Kidney (tissue), 14 donors: ENCODE results near the gene NLGN3. TPM values are rescaled to one million over a fixed set of nuclear protein-coding genes. Genes with fewer than 3 reads are reported as not detected.

ENCODE experiments used
- DNase-seq, 5 donors: peaks; one replicate each; pipeline ENCODE4 v3.0.0-alpha.2; 2013 to 2020
- FAIRE-seq: peaks from 2 replicates; lab custom pipeline; 2012; peaks lifted over from hg19 to GRCh38; lab: Jason Lieb, UNC
- H3K27ac ChIP-seq, 2 donors: one replicate each; pipeline ENCODE4 v1.7.0; 2013; ENCODE audit warnings: low read depth in 2 of 2, low read length in 2 of 2, inconsistent platforms in 1 of 2
- H3K27me3 ChIP-seq: one replicate; pipeline ENCODE4 v1.7.1; 2013; ENCODE audit warnings: low read length, inconsistent platforms; ENCODE audit not compliant: control insufficient read depth, insufficient read depth
- H3K36me3 ChIP-seq, 3 donors: one replicate each; pipeline versions ENCODE4 v1.7.0 to v1.7.1; 2013; ENCODE audit warnings: low read length in 3 of 3, control low read depth in 1 of 3, inconsistent platforms in 1 of 3; ENCODE audit not compliant: insufficient read depth in 3 of 3, control insufficient read depth in 2 of 3
- H3K4me1 ChIP-seq, 3 donors: one replicate each; pipeline versions ENCODE4 v1.7.0 to v1.7.1; 2013; ENCODE audit warnings: low read length in 3 of 3, inconsistent platforms in 1 of 3, low read depth in 1 of 3; ENCODE audit not compliant: control insufficient read depth in 2 of 3, insufficient read depth in 2 of 3
- H3K4me3 ChIP-seq, 3 donors: one replicate each; pipeline versions ENCODE4 v1.7.0 to v1.8.1; 2013; ENCODE audit warnings: low read length in 3 of 3, control low read depth in 1 of 3, inconsistent platforms in 1 of 3
- H3K9ac ChIP-seq, 3 donors: one replicate each; pipeline versions ENCODE4 v1.7.0 to v1.7.1; 2013; ENCODE audit warnings: low read length in 3 of 3, control low read depth in 1 of 3, inconsistent platforms in 1 of 3
- H3K9me3 ChIP-seq, 3 donors: one replicate each; pipeline versions ENCODE4 v1.7.0 to v1.7.1; 2013; ENCODE audit warnings: low read length in 3 of 3, control low read depth in 1 of 3, inconsistent platforms in 1 of 3; ENCODE audit not compliant: control insufficient read depth in 2 of 3, insufficient read depth in 1 of 3
- intact Hi-C: fragments of 100-400 bp; cut with DNase I; formaldehyde crosslinking; loops from one replicate; pipeline ENCODE4 v1.11.1; 2022
- polyA plus RNA-seq: library from polyadenylated mRNA; stranded (reverse); fragments of 350-450 nt; fragmentation: Illumina TruSeq; extraction: RNeasy Lipid Tissue Mini Kit (QIAGEN cat#74804); gene quantifications from one replicate; pipeline ENCODE4 v1.2.3, GENCODE V29; 2014; ENCODE audit warnings: low read depth, low replicate concordance; ENCODE audit not compliant: insufficient read depth
- total RNA-seq: library from RNA; stranded (reverse); fragmentation: NEBNext Ultra II Directional; extraction: Animal tissue kit (Norgen Biotek cat#: 25700); gene quantifications from one replicate; pipeline ENCODE4 v1.2.1, GENCODE V29; 2021
- TF ChIP-seq, protein P1 (sequence below): IDR thresholded peaks from 3 replicates; pipeline ENCODE4 v1.5.1; 2012; ENCODE audit warnings: mild to moderate bottlenecking, moderate library complexity, borderline replicate concordance; ENCODE audit not compliant: insufficient read depth; ENCODE audit errors: extremely low read depth
- donor health status: control.
- donor health status: control.
- donor health status: control.
- donor health status: control.
- donor health status: control.
- donor health status: DM: yes; HTN: yes; CAD: no.
- donor health status: Normal renal cell carcinoma (clear cell type).

NLGN3 gene
- total and polyA plus RNA-seq, 2 donors from 2014 or later = 0.82 to 0.97 TPM

DNA sequence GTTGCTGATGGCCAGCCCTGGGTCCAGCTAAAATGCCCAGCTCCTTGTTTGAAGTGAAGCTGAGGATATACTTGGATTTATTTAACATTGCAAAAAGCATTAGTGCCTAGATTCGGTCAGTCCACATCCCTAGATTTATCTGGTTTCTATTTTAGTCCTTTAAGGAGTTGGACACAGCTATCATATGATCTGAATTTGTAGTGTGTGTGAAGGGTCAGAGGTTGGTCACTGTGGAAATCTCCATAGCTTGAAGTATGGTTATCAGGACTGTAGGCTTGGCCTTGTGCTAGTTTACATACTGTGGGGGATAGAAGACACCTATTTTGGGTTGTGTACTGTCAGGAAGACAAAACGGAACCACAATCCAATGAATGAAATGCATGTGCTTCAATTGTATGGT is 28.8 kb downstream of the NLGN3 start:
- no peak for DNase-seq
- H3K9me3 ChIP-seq = no peaks in the 10 kb centered on the region
- no peak overlapping the region for H3K9ac ChIP-seq
- no peak overlapping the region for H3K27ac ChIP-seq
- H3K4me1 ChIP-seq = no peaks in the 10 kb centered on the region
- no peak overlapping the region for H3K4me3 ChIP-seq
- TF ChIP-seq, protein P1, sequence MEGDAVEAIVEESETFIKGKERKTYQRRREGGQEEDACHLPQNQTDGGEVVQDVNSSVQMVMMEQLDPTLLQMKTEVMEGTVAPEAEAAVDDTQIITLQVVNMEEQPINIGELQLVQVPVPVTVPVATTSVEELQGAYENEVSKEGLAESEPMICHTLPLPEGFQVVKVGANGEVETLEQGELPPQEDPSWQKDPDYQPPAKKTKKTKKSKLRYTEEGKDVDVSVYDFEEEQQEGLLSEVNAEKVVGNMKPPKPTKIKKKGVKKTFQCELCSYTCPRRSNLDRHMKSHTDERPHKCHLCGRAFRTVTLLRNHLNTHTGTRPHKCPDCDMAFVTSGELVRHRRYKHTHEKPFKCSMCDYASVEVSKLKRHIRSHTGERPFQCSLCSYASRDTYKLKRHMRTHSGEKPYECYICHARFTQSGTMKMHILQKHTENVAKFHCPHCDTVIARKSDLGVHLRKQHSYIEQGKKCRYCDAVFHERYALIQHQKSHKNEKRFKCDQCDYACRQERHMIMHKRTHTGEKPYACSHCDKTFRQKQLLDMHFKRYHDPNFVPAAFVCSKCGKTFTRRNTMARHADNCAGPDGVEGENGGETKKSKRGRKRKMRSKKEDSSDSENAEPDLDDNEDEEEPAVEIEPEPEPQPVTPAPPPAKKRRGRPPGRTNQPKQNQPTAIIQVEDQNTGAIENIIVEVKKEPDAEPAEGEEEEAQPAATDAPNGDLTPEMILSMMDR = no peak
- intact Hi-C loops = no loop called here
- H3K36me3 ChIP-seq = no peaks in the 10 kb centered on the region
- FAIRE-seq = no peak
- H3K27me3 ChIP-seq = no peaks in the 10 kb centered on the region

DNA sequence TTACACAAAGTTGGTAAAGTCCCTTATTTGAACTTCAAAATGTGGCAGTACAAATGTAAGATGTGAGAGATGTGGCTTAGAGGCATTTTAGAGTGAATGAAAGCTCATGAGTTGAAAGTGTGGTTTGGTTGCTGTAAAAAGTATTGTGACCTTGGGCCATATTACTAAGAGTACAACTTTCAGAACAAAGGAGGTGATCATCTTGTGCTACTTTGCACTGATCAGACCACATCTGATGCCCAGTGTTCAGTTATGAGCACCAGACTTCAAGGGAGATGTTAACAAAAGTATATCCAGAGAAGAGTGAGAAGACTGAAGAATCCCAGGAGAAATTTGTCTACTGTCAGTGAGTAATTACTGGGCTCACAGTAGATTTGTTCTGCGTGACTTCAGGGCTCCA is 30.2 kb downstream of the NLGN3 start:
- intact Hi-C loops = no loop called here
- Histone ChIP-seq H3K4me1 (no peaks in the 10 kb centered on the region), H3K9me3 (no peaks in the 10 kb centered on the region), H3K27ac (no peak overlapping the region), H3K9ac (no peak overlapping the region), H3K36me3 (no peaks in the 10 kb centered on the region), H3K4me3 (no peak overlapping the region), H3K27me3 (no peaks in the 10 kb centered on the region)
- no peak for FAIRE-seq
- no peak for DNase-seq
- TF ChIP-seq, protein P1 = no peak

DNA sequence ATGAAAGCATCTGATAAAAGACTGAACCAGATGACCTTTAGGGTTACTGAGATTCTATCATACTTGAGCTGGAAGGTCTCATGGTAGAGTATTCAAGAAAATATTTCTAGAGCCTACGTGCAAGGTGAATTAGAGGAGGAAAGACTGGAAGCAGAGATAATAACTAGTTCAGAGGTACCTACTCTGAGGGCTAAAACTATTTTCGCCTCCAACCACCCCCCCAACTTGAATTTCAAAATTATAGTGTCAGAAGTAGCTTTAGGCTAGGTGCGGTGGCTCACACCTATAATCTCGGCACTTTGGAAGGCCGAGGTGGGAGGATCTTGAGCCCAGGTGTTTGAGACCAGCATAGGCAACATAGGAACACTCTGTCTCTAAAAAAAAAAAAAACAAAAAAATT is 30.9 kb downstream of the NLGN3 start:
- Histone ChIP-seq H3K9me3 (no peaks in the 10 kb centered on the region), H3K4me3 (no peak overlapping the region), H3K36me3 (no peaks in the 10 kb centered on the region), H3K4me1 (no peaks in the 10 kb centered on the region), H3K27me3 (no peaks in the 10 kb centered on the region), H3K9ac (no peak overlapping the region), H3K27ac (no peak overlapping the region)
- no peak for DNase-seq
- intact Hi-C loops = no loop called here
- FAIRE-seq = no peak
- TF ChIP-seq, protein P1 = no peak

DNA sequence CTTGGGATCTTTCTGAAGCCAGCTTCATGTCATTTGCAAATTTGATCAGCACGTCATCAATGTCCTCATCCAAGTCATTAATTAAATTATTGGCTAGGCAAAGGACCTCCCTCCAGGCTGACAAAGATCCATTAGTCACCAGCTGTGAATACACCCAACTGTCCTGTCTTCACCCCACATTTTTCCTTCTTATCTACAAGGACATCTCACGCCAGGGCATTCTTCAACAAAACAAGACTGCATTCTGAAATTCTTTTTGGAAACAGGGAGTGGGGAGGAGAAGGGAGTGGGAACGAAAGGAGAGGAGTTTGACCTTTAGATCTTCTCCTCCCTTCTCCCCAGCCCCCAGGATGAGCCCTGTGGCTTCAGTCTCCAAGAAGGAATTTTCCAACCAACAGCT is 32.7 kb downstream of the NLGN3 start:
- Histone ChIP-seq H3K36me3 (no peaks in the 10 kb centered on the region), H3K4me1 (peaks cover 0 to under 1% (median 0%) of the 10 kb centered on the region in 3 donors), H3K9ac (no peak overlapping the region), H3K27me3 (no peaks in the 10 kb centered on the region), H3K9me3 (no peaks in the 10 kb centered on the region), H3K4me3 (no peak overlapping the region), H3K27ac (no peak overlapping the region)
- intact Hi-C loops = no loop called here
- FAIRE-seq (no peak), DNase-seq (no peak)
- TF ChIP-seq, protein P1 = no peak
